Measurements from ENCODE around the gene LZTFL1.

LZTFL1 gene

GRCh38 chr3:45781841-45782240 is 60.1 kb downstream of the LZTFL1 start:
- DNase-seq (ENCODE audit: low read depth) = no peak
- no peak for TF ChIP-seq CTCF (IDR thresholded peaks at IDR 0.05; ENCODE audit: low read length, missing control alignments)
- H3K4me3 ChIP-seq (replicated peaks; ENCODE audit: low read depth, low read length) = no peak overlapping the region

GRCh38 chr3:45781271-45781670 is 60.6 kb downstream of the LZTFL1 start:
- DNase-seq (ENCODE audit: low read depth) = no peak
- H3K4me3 ChIP-seq (replicated peaks; ENCODE audit: low read depth, low read length) = no peak overlapping the region
- no peak for TF ChIP-seq CTCF (IDR thresholded peaks at IDR 0.05; ENCODE audit: low read length, missing control alignments)

- H3K4me3 ChIP-seq (replicated peaks; ENCODE audit: low read depth, low read length) = no peak overlapping the region
- no peak for TF ChIP-seq CTCF (IDR thresholded peaks at IDR 0.05; ENCODE audit: low read length, missing control alignments)
- DNase-seq (ENCODE audit: low read depth) = no peak
Observed at GRCh38 chr3:45779746-45780735, 61.9 kb downstream of the LZTFL1 start.

- TF ChIP-seq CTCF (IDR thresholded peaks at IDR 0.05; ENCODE audit: low read length, missing control alignments) = no peak
- no peak overlapping the region for H3K4me3 ChIP-seq (replicated peaks; ENCODE audit: low read depth, low read length)
- DNase-seq (ENCODE audit: low read depth) = no peak
Observed at GRCh38 chr3:45778761-45779201, 63.1 kb downstream of the LZTFL1 start.

- no peak overlapping the region for H3K4me3 ChIP-seq (replicated peaks; ENCODE audit: low read depth, low read length)
- no peak for DNase-seq (ENCODE audit: low read depth)
- TF ChIP-seq CTCF (IDR thresholded peaks at IDR 0.05; ENCODE audit: low read length, missing control alignments) = no peak
Observed at GRCh38 chr3:45777746-45778386, 64.1 kb downstream of the LZTFL1 start.

- no peak for DNase-seq (ENCODE audit: low read depth)
- no peak overlapping the region for H3K4me3 ChIP-seq (replicated peaks; ENCODE audit: low read depth, low read length)
- TF ChIP-seq CTCF (IDR thresholded peaks at IDR 0.05; ENCODE audit: low read length, missing control alignments) = no peak
Observed at GRCh38 chr3:45777111-45777745, 64.7 kb downstream of the LZTFL1 start.

All from fibroblast of pulmonary artery (primary cell).